ENCODE data around the gene MRPL19. TPM values are rescaled to one million over a fixed set of nuclear protein-coding genes. Genes with fewer than 3 reads are reported as not detected.

Gene MRPL19
- total and polyA plus RNA-seq, 2 donors (not counting 3 experiments of a cell fraction or from before 2014, with no cell fraction given), result 13.0 to 52.3 TPM

- Histone ChIP-seq H3K9ac (replicated peaks; ENCODE audit: extremely low read depth, insufficient read depth, low read length) (no peak overlapping the region), H4K20me1 (replicated peaks; ENCODE audit: control insufficient read depth, extremely low read depth, insufficient read depth, low read length) (no peaks in the 10 kb centered on the region), H2AFZ (ENCODE audit: low read depth, low read length) (no peak overlapping the region), H3K27me3 (ENCODE audit: control insufficient read depth in 2 of 2, insufficient read depth in 2 of 2, low read length in 2 of 2) (no peaks in the 10 kb centered on the region), H3K79me2 (ENCODE audit: control insufficient read depth, insufficient read depth, low read length) (no peaks in the 10 kb centered on the region), H3K27ac (ENCODE audit: insufficient read depth, low read depth, low read length) (no peak overlapping the region), H3K9me3 (replicated peaks; ENCODE audit: control insufficient read depth, insufficient read depth, low read length) (no peaks in the 10 kb centered on the region), H3K4me3 (replicated peaks in 1 of 3; ENCODE audit: insufficient read depth in 1 of 3, low read depth in 1 of 3, low read length in 3 of 3) (no peak overlapping the region), H3K4me2 (ENCODE audit: insufficient read depth, low read length) (no peak overlapping the region), H3K4me1 (ENCODE audit: control insufficient read depth, extremely low read depth, insufficient read depth, low read length) (peaks cover 1% of the 10 kb centered on the region), H3K36me3 (ENCODE audit: control insufficient read depth in 2 of 2, extremely low read depth in 1 of 2, insufficient read depth in 2 of 2, low read length in 2 of 2) (no peaks in the 10 kb centered on the region), H3K9me1 (replicated peaks; ENCODE audit: control insufficient read depth, extremely low read depth, insufficient read depth, low read length) (no peaks in the 10 kb centered on the region)
- TF ChIP-seq GATA2 (IDR thresholded peaks at IDR 0.05; ENCODE audit: insufficient read depth, insufficient read length, low read depth, low read length) (no peak), MYC (IDR thresholded peaks at IDR 0.05; ENCODE audit: low read depth, low read length) (no peak), JUN (IDR thresholded peaks at IDR 0.05; ENCODE audit: borderline replicate concordance, insufficient read depth, insufficient read length, low read depth) (no peak), EZH2 (IDR thresholded peaks at IDR 0.05; ENCODE audit: borderline replicate concordance, low read depth, low read length, severe bottlenecking) (no peak), POLR2AphosphoS5 (IDR thresholded peaks at IDR 0.05; ENCODE audit: insufficient read depth, low read depth, low read length) (no peak), POLR2A (IDR thresholded peaks at IDR 0.05; ENCODE audit: low read depth, low read length) (no peak), FOS (IDR thresholded peaks at IDR 0.05; ENCODE audit: borderline replicate concordance, insufficient read depth, low read length) (no peak)
- TF ChIP-seq, protein P1, sequence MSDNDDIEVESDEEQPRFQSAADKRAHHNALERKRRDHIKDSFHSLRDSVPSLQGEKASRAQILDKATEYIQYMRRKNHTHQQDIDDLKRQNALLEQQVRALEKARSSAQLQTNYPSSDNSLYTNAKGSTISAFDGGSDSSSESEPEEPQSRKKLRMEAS (IDR thresholded peaks at IDR 0.05; ENCODE audit: insufficient read depth, insufficient read length), result no peak
- TF ChIP-seq, protein P2, sequence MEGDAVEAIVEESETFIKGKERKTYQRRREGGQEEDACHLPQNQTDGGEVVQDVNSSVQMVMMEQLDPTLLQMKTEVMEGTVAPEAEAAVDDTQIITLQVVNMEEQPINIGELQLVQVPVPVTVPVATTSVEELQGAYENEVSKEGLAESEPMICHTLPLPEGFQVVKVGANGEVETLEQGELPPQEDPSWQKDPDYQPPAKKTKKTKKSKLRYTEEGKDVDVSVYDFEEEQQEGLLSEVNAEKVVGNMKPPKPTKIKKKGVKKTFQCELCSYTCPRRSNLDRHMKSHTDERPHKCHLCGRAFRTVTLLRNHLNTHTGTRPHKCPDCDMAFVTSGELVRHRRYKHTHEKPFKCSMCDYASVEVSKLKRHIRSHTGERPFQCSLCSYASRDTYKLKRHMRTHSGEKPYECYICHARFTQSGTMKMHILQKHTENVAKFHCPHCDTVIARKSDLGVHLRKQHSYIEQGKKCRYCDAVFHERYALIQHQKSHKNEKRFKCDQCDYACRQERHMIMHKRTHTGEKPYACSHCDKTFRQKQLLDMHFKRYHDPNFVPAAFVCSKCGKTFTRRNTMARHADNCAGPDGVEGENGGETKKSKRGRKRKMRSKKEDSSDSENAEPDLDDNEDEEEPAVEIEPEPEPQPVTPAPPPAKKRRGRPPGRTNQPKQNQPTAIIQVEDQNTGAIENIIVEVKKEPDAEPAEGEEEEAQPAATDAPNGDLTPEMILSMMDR (IDR thresholded peaks at IDR 0.05; ENCODE audit: extremely low read depth in 1 of 2, insufficient read depth in 1 of 2, low read depth in 1 of 2, low read length in 2 of 2), result no peak
- intact Hi-C loops (cut with micrococcal nuclease), result no loop called here
- no peak for FAIRE-seq
- dilution Hi-C loops (cut with MboI; ENCODE audit: extremely low pct_ligation_motif_present, low sequenced_read_pairs), result loop anchor here (25.0 kb wide), 1 partner anchor 141 kb away; no protein-coding TSS in a partner anchor
- POLR2A ChIA-PET, result no interaction called here
- CTCF ChIA-PET, result interaction anchor here (1.4 to 5.2 kb wide), 3 partner anchors 9 to 135 kb away, joined by 3 to 108 read pairs (median 6); no protein-coding TSS in a partner anchor
- no peak for DNase-seq (ENCODE audit: low read depth, low spot score)
- no TSS peak for BruUV-seq (replicated peaks)
Measured at GRCh38 chr2:75603477-75603876, 43.1 kb upstream of the MRPL19 start.

All from endothelial cell of umbilical vein (primary cell).